ENCODE measurements around the gene TSGA10IP. TPM values are rescaled to one million over a fixed set of nuclear protein-coding genes. Genes with fewer than 3 reads are reported as not detected.

Gene TSGA10IP
- total RNA-seq, 1 experiment from 2014 or later = not detected

GRCh38 chr11:65961267-65962140, 16.2 kb downstream of the TSGA10IP start, which contains the start of gene SART1:
SART1 (plus strand) TSS chr11:65961734; CDS start chr11:65961781, 47 bp downstream.
- peak within 1 kb of the TSS; percentile 72 for H3K4me3 Mint-ChIP-seq (ENCODE audit: unreplicated experiment)
- peaks cover 13% of the 10 kb centered on the region for H3K4me1 Mint-ChIP-seq (ENCODE audit: low read depth, unreplicated experiment)
- peaks cover 17% of the 10 kb centered on the region for H3K4me1 ChIP-seq
- H3K36me3 Mint-ChIP-seq (ENCODE audit: insufficient read depth, unreplicated experiment) = peaks cover 40% of the 10 kb centered on the region
- ChIA-PET CTCF (interaction anchor here (1.0 to 2.3 kb wide), 3 partner anchors 71 to 101 kb away, joined by 3 to 6 read pairs (median 4); partner anchors contain the start of genes CCDC85B, FIBP and MUS81), POLR2A (interaction anchor here (0.9 kb wide), 1 partner anchor 90 kb away, joined by 3 read pairs; no protein-coding TSS in a partner anchor)
- TF ChIP-seq CTCF (IDR thresholded peaks at IDR 0.05; ENCODE audit: insufficient read depth in 1 of 2, low read depth in 1 of 2, low read length in 1 of 2, severe bottlenecking in 1 of 2, unreplicated experiment in 1 of 2) = no peak
- H3K27me3 ChIP-seq (replicated peaks; ENCODE audit: control insufficient read depth, insufficient read depth, low read length) = no peaks in the 10 kb centered on the region
- H3K9me3 Mint-ChIP-seq (ENCODE audit: unreplicated experiment) = no peaks in the 10 kb centered on the region
- peak within 1 kb of the TSS; percentile 95 for H3K27ac Mint-ChIP-seq (ENCODE audit: unreplicated experiment)
- no peaks in the 10 kb centered on the region for H3K27me3 Mint-ChIP-seq (ENCODE audit: insufficient read depth, unreplicated experiment)
- BruUV-seq (replicated peaks) = TSS peak; percentile 96
- intact Hi-C loops (cut with micrococcal nuclease; ENCODE audit: unreplicated experiment) = loop anchor here (1.0 to 5.0 kb wide), 4 partner anchors 9 to 71 kb away; partner anchors contain the start of genes BANF1, C11orf68, CCDC85B and DRAP1
- H3K9me3 ChIP-seq = no peaks in the 10 kb centered on the region
- DNase-seq = peak; percentile 96 to 98
- peaks cover 1% of the 10 kb centered on the region for H3K36me3 ChIP-seq (ENCODE audit: control insufficient read depth, insufficient read depth, low read length)
- H3K4me3 ChIP-seq (ENCODE audit: low read depth, low read length) = peak within 1 kb of the TSS; percentile 94

- Mint-ChIP-seq H3K4me1 (ENCODE audit: low read depth, unreplicated experiment) (peaks cover 13% of the 10 kb centered on the region), H3K27ac (ENCODE audit: unreplicated experiment) (peak overlapping the region; percentile 73), H3K4me3 (ENCODE audit: unreplicated experiment) (peak overlapping the region; percentile 72), H3K27me3 (ENCODE audit: insufficient read depth, unreplicated experiment) (no peaks in the 10 kb centered on the region), H3K9me3 (ENCODE audit: unreplicated experiment) (no peaks in the 10 kb centered on the region), H3K36me3 (ENCODE audit: insufficient read depth, unreplicated experiment) (peaks cover 43% of the 10 kb centered on the region)
- Histone ChIP-seq H3K4me3 (ENCODE audit: low read depth, low read length) (peak overlapping the region; percentile 94), H3K27me3 (replicated peaks; ENCODE audit: control insufficient read depth, insufficient read depth, low read length) (no peaks in the 10 kb centered on the region), H3K4me1 (peaks cover 12% of the 10 kb centered on the region), H3K36me3 (ENCODE audit: control insufficient read depth, insufficient read depth, low read length) (peaks cover 1% of the 10 kb centered on the region), H3K9me3 (no peaks in the 10 kb centered on the region)
- POLR2A ChIA-PET = interaction anchor here (0.6 to 0.9 kb wide), 2 partner anchors 9 to 89 kb away, joined by 3 read pairs; no protein-coding TSS in a partner anchor
- intact Hi-C loops (cut with micrococcal nuclease; ENCODE audit: unreplicated experiment) = loop anchor here (5.0 kb wide), 1 partner anchor 45 kb away; the partner anchor contains the start of genes C11orf68 and DRAP1
- no peak for DNase-seq
- CTCF ChIA-PET = interaction anchor here (1.2 to 2.3 kb wide), 2 partner anchors 72 to 102 kb away, joined by 3 to 6 read pairs; partner anchors contain the start of genes CCDC85B and MUS81
- no peak for TF ChIP-seq CTCF (IDR thresholded peaks at IDR 0.05; ENCODE audit: insufficient read depth in 1 of 2, low read depth in 1 of 2, low read length in 1 of 2, severe bottlenecking in 1 of 2, unreplicated experiment in 1 of 2)
- BruUV-seq (replicated peaks) = TSS peak; percentile 53
Observed at GRCh38 chr11:65962141-65962564, 16.9 kb downstream of the TSGA10IP start.

GRCh38 chr11:65964906-65965305, 19.6 kb downstream of the TSGA10IP start:
- H3K27me3 Mint-ChIP-seq (ENCODE audit: insufficient read depth, unreplicated experiment) = no peaks in the 10 kb centered on the region
- peaks cover 13% of the 10 kb centered on the region for H3K4me1 Mint-ChIP-seq (ENCODE audit: low read depth, unreplicated experiment)
- peaks cover 12% of the 10 kb centered on the region for H3K4me1 ChIP-seq
- H3K27ac Mint-ChIP-seq (ENCODE audit: unreplicated experiment) = no peak overlapping the region
- DNase-seq = no peak
- H3K27me3 ChIP-seq (replicated peaks; ENCODE audit: control insufficient read depth, insufficient read depth, low read length) = no peaks in the 10 kb centered on the region
- intact Hi-C loops (cut with micrococcal nuclease; ENCODE audit: unreplicated experiment) = loop anchor here (5.0 kb wide), 1 partner anchor 48 kb away; the partner anchor contains the start of genes C11orf68 and DRAP1
- no peaks in the 10 kb centered on the region for H3K9me3 ChIP-seq
- no peak overlapping the region for H3K4me3 ChIP-seq (ENCODE audit: low read depth, low read length)
- H3K9me3 Mint-ChIP-seq (ENCODE audit: unreplicated experiment) = no peaks in the 10 kb centered on the region
- ChIA-PET POLR2A (no interaction called here), CTCF (no interaction called here)
- H3K36me3 Mint-ChIP-seq (ENCODE audit: insufficient read depth, unreplicated experiment) = peaks cover 51% of the 10 kb centered on the region
- BruUV-seq (replicated peaks) = no TSS peak
- H3K4me3 Mint-ChIP-seq (ENCODE audit: unreplicated experiment) = no peak overlapping the region
- H3K36me3 ChIP-seq (ENCODE audit: control insufficient read depth, insufficient read depth, low read length) = peaks cover 1% of the 10 kb centered on the region
- TF ChIP-seq CTCF (IDR thresholded peaks at IDR 0.05; ENCODE audit: insufficient read depth in 1 of 2, low read depth in 1 of 2, low read length in 1 of 2, severe bottlenecking in 1 of 2, unreplicated experiment in 1 of 2) = no peak
